ENCODE data around the gene SPP1.

DNA sequence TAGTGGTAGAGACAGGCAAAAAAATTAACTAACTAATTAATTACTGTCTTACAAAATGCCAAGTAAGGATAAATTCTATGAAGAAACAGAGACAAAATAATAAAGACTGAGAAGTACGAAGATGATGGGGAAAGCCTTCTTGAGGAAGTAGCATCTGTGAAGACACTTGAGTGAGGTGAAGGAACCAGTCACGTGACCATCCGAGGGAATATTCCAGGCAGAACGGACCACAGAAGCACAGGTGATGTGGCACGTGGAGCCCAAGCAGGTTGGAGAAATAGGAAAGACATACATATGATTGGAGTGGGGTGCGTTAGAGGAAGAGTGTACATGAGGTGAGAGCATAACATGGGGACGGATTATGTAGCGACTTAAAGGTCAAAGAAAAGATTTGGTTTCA, 30.5 kb upstream of the SPP1 start:
- TF ChIP-seq, protein P1, sequence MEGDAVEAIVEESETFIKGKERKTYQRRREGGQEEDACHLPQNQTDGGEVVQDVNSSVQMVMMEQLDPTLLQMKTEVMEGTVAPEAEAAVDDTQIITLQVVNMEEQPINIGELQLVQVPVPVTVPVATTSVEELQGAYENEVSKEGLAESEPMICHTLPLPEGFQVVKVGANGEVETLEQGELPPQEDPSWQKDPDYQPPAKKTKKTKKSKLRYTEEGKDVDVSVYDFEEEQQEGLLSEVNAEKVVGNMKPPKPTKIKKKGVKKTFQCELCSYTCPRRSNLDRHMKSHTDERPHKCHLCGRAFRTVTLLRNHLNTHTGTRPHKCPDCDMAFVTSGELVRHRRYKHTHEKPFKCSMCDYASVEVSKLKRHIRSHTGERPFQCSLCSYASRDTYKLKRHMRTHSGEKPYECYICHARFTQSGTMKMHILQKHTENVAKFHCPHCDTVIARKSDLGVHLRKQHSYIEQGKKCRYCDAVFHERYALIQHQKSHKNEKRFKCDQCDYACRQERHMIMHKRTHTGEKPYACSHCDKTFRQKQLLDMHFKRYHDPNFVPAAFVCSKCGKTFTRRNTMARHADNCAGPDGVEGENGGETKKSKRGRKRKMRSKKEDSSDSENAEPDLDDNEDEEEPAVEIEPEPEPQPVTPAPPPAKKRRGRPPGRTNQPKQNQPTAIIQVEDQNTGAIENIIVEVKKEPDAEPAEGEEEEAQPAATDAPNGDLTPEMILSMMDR (tag by site-specific recombination; IDR thresholded peaks at IDR 0.05) = no peak
- TF ChIP-seq ZNF132 (tag by site-specific recombination; IDR thresholded peaks at IDR 0.05; ENCODE audit: borderline replicate concordance) (no peak), ZNF24 (tag by site-specific recombination; IDR thresholded peaks at IDR 0.05) (no peak)
- TF ChIP-seq, protein P2, sequence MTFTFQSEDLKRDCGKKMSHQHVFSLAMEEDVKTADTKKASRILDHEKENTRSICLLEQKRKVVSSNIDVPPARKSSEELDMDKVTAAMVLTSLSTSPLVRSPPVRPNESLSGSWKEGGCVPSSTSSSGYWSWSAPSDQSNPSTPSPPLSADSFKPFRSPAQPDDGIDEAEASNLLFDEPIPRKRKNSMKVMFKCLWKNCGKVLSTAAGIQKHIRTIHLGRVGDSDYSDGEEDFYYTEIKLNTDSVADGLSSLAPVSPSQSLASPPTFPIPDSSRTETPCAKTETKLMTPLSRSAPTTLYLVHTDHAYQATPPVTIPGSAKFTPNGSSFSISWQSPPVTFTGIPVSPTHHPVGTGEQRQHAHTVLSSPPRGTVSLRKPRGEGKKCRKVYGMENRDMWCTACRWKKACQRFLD (tag by site-specific recombination; IDR thresholded peaks at IDR 0.05) = no peak
